Activated T-helper 17 cell treated with anti-CD3 and anti-CD28 coated beads, Interleukin-2, amount 50 U/mL, for 72 hours (primary cell): Measurements from ENCODE around the gene TCTN2. TPM values are rescaled to one million over a fixed set of nuclear protein-coding genes. Genes with fewer than 3 reads are reported as not detected.
A peak's percentile ranks its signal among the peaks of the same experiment; 100 is the strongest.

Experiments
- ATAC-seq: fragments of 150-1000 bp; cut with Tn5 transposase; replicated peaks from 2 replicates; pipeline ENCODE4 v1.10.0; 2021; ENCODE audit warnings: mild to moderate bottlenecking, moderate library complexity
- H3K27ac Mint-ChIP-seq: one replicate; pipeline ENCODE4 v1.8.0; 2022; ENCODE audit warnings: mixed read lengths
- H3K27me3 Mint-ChIP-seq: one replicate; pipeline ENCODE4 v1.8.0; 2022; ENCODE audit warnings: mixed read lengths
- H3K36me3 Mint-ChIP-seq: one replicate; pipeline ENCODE4 v1.8.0; 2022; ENCODE audit warnings: low read depth, mild to moderate bottlenecking, mixed read lengths
- H3K4me1 Mint-ChIP-seq: one replicate; pipeline ENCODE4 v1.8.0; 2022; ENCODE audit warnings: mixed read lengths
- H3K4me3 Mint-ChIP-seq: one replicate; pipeline ENCODE4 v1.8.0; 2022; ENCODE audit warnings: mild to moderate bottlenecking, mixed read lengths
- H3K9me3 Mint-ChIP-seq: one replicate; pipeline ENCODE4 v1.8.0; 2022; ENCODE audit warnings: mixed read lengths
- total RNA-seq, 2 donors: library from RNA; stranded (reverse); gene quantifications; one replicate each; pipeline ENCODE4 v1.2.3, GENCODE V29; 2022

TCTN2 gene
- total RNA-seq: 1 to 10 TPM; 5.6 to 6.3 TPM

DNA sequence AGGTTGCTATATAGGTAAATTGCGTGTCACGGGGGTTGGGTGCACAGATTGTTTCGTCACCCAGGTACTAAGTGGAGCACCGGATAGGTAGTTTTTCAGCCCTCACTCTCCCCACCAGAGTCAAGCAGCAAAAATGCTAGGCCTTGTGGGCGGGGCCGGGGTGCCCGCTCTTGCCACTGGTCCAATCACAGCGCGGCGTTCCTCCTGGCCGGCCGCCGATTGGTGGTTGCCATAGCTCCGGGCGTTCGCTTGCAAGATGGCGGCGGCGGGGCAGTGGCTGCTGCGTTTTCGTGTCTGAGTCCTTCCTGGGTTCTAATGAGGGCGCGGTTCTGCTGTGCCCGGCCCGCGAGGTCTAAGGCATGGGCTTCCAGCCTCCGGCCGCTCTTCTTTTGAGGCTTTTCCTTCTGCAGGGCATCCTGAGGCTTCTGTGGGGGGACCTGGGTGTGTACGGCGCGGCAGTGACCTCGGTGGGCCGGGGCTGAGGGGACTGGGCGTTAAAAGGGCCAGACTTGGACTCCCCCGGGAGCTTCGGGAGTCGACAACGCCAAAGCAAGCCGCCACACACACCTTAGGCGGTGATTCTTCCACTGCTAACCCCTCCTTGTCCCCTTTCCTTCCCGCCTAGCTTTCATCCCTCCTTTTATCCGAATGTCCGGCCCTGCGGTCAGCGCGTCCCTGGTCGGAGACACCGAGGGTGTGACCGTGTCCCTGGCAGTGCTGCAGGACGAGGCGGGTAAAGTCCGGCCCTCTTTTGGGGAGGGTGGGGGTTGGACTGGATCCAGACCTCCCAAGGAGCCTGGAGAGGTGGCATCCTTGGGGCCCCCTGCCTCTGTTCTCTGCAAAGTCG, at the start of gene TCTN2:
Gene TCTN2 (plus strand): TSS at position 232 of the 847 bp plus-strand sequence. CDS start 128 bp downstream, at position 360.
- ATAC-seq: peak; percentile 100
- peaks cover 14% of the 10 kb centered on the region for H3K36me3 Mint-ChIP-seq
- peak within 1 kb of the TSS; percentile 81 for H3K4me3 Mint-ChIP-seq
- H3K9me3 Mint-ChIP-seq: no peaks in the 10 kb centered on the region
- H3K4me1 Mint-ChIP-seq: peaks cover 8% of the 10 kb centered on the region
- H3K27me3 Mint-ChIP-seq: no peaks in the 10 kb centered on the region
- peak within 1 kb of the TSS; percentile 62 for H3K27ac Mint-ChIP-seq

DNA sequence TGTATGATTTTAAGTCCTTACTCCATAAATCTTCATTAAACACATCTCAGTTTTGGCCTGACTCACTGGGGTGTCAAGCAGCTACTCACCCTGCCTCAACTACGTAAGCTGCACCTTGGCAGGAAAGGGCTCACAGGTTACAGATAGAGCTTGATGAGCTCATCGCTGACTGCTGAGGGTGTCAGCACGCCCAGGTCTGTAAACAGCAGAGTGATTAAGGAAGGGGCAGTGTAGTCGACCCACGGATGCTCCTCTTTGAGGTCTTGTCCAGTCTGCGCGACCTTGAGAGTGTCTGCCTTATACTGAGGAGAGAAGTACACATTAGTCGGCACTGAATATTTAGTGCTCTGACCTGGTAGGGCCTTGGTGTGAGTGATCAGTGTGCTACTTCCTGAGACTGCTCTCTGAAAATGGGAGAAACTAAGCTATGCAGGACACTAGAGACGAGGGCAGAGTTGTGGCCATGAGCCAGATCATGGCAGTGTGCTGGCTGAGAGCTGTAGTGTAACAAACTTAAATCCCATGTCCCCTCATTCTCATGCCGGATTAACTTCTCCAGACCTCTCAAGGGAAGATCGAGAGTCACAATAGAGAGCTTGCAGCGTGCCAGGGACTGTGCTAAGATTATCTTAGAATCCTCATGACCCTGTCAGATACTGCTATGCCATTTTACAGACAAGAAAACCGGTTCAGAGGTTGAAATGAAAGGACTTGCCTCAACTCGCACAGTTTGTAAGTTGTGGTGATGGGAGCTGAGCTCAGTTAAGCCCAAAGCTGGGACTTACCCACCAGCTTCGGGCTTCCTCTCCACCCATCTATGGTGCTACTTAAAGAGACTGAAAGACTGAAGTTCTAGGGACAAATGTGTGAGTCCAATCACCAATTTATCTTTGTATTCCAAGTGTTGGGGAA, 49.0 kb upstream of the TCTN2 start:
- peaks cover 5% of the 10 kb centered on the region for H3K4me1 Mint-ChIP-seq
- no peak overlapping the region for H3K4me3 Mint-ChIP-seq
- H3K27me3 Mint-ChIP-seq: no peaks in the 10 kb centered on the region
- ATAC-seq: peak; percentile 89
- H3K36me3 Mint-ChIP-seq: peaks cover 98% of the 10 kb centered on the region
- H3K27ac Mint-ChIP-seq: peak overlapping the region; percentile 65
- no peaks in the 10 kb centered on the region for H3K9me3 Mint-ChIP-seq

DNA sequence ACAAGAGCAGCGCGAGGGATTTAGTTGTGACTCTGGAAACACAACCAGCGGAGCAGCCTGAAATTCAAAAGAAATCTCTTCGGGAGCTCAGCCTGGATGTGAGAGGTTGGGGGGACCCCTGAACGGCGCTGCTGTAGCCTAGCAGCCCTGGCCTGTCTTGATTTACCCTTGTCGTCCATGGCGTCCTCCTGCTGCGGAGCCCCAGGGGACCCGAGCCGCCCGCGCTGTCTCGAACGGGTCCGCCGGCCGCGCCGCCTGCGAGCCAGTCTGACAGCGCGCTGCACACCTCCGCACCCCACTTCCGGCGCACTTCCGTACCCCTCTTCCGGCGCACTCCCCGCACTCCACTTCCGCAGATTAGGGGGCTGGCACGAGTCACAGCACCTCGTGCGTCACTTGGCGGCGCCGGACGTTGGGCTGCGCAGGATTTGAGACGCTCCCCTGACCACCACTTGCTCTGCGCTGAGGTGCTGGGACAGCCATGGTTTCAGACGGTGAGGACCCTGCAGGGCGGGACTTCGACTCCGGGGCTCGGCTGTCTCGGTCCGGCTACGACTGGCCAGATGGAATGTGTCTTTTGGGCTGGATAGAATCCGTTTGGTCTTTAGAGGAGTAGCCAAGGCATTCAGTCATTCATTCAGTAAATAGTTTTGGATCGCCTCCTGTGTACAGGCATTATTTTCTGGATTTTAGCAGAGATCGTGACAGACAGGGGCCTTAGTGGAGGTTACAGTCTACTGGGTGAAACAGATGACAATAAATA, 37.4 kb upstream of the TCTN2 start, which contains the start of the genes EIF2B1 and GTF2H3:
Gene EIF2B1 (minus strand): TSS at position 308 of the 763 bp plus-strand sequence. CDS start 129 bp downstream, at position 179.
Gene GTF2H3 (plus strand): TSS at position 451 of the 763 bp plus-strand sequence. CDS start 31 bp downstream, at position 482.
- Mint-ChIP-seq H3K36me3 (peaks cover 53% of the 10 kb centered on the region), H3K4me1 (peaks cover 12% of the 10 kb centered on the region), H3K4me3 (peak within 1 kb of the TSS; percentile 97)

DNA sequence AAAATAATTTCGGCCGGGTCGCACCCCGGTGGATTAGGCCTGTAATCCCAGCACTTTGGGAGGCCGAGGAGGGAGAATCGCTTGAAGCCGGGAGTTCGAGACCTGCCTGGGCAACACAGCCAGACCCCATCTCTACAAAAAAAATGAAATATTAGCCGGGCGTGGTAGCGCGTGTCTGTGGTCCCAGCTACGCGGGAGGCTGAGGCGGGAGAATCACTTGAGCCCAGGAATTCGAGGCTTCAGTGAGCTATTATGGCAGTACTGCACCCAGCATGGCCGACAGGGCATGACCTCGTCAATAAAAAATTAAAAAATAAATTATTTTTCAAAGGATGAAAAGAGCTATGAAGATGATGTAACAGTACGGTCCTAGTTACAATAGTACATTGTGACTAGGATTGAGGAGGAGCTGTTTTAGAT, 36.8 kb upstream of the TCTN2 start:
- peak overlapping the region; percentile 99 for H3K27ac Mint-ChIP-seq
- H3K4me1 Mint-ChIP-seq: peaks cover 12% of the 10 kb centered on the region
- peaks cover 47% of the 10 kb centered on the region for H3K36me3 Mint-ChIP-seq
- no peaks in the 10 kb centered on the region for H3K27me3 Mint-ChIP-seq
- ATAC-seq: no peak
- H3K4me3 Mint-ChIP-seq: peak overlapping the region; percentile 97
- no peaks in the 10 kb centered on the region for H3K9me3 Mint-ChIP-seq

More for the DNA sequence above, 37.4 kb upstream of the TCTN2 start, which contains the start of the genes EIF2B1 and GTF2H3:
- Mint-ChIP-seq H3K27me3 (no peaks in the 10 kb centered on the region), H3K27ac (peak within 1 kb of the TSS; percentile 99), H3K9me3 (no peaks in the 10 kb centered on the region)
- peak; percentile 99 for ATAC-seq

GRCh38 chr12:123643911-123644310, 27.0 kb upstream of the TCTN2 start:
- H3K9me3 Mint-ChIP-seq: no peaks in the 10 kb centered on the region
- no peak overlapping the region for H3K4me3 Mint-ChIP-seq
- no peaks in the 10 kb centered on the region for H3K4me1 Mint-ChIP-seq
- no peaks in the 10 kb centered on the region for H3K27me3 Mint-ChIP-seq
- no peak overlapping the region for H3K27ac Mint-ChIP-seq
- peaks cover 91% of the 10 kb centered on the region for H3K36me3 Mint-ChIP-seq
- no peak for ATAC-seq

GRCh38 chr12:123645380-123645779, 25.5 kb upstream of the TCTN2 start:
- peaks cover 99% of the 10 kb centered on the region for H3K36me3 Mint-ChIP-seq
- H3K27me3 Mint-ChIP-seq: no peaks in the 10 kb centered on the region
- H3K9me3 Mint-ChIP-seq: no peaks in the 10 kb centered on the region
- no peak for ATAC-seq
- H3K4me1 Mint-ChIP-seq: no peaks in the 10 kb centered on the region
- no peak overlapping the region for H3K4me3 Mint-ChIP-seq
- H3K27ac Mint-ChIP-seq: no peak overlapping the region

DNA sequence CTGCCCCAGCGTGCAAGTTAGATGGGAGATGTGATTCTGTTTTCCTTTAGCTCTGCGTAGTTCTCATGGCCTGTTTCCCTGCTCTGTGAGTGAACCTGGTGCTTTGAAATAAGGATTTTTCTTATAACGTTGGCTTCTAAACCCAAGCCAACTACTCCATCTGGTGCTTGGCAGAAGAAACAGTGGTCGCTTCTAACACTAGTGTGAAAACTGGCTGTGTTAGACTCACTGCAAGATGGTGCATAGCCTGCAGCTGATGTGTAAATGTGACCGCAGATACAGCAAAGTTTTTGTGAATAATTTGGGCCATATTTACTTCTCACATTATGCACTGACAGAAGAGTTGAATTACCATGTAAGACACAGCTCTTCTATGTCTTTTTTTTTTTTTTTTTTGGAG, 25.0 kb upstream of the TCTN2 start:
- ATAC-seq: no peak
- peaks cover 99% of the 10 kb centered on the region for H3K36me3 Mint-ChIP-seq
- H3K27ac Mint-ChIP-seq: no peak overlapping the region
- no peaks in the 10 kb centered on the region for H3K4me1 Mint-ChIP-seq
- H3K27me3 Mint-ChIP-seq: no peaks in the 10 kb centered on the region
- no peak overlapping the region for H3K4me3 Mint-ChIP-seq
- H3K9me3 Mint-ChIP-seq: no peaks in the 10 kb centered on the region

GRCh38 chr12:123648401-123648800, 22.5 kb upstream of the TCTN2 start:
- H3K27ac Mint-ChIP-seq: no peak overlapping the region
- no peaks in the 10 kb centered on the region for H3K27me3 Mint-ChIP-seq
- no peaks in the 10 kb centered on the region for H3K9me3 Mint-ChIP-seq
- H3K36me3 Mint-ChIP-seq: peaks cover 99% of the 10 kb centered on the region
- no peak overlapping the region for H3K4me3 Mint-ChIP-seq
- no peaks in the 10 kb centered on the region for H3K4me1 Mint-ChIP-seq
- ATAC-seq: no peak

- Mint-ChIP-seq H3K27ac (no peak overlapping the region), H3K27me3 (no peaks in the 10 kb centered on the region), H3K4me3 (no peak overlapping the region), H3K36me3 (peaks cover 93% of the 10 kb centered on the region), H3K4me1 (peaks cover under 1% of the 10 kb centered on the region), H3K9me3 (no peaks in the 10 kb centered on the region)
- ATAC-seq: no peak
These were observed 16.7 kb upstream of the TCTN2 start for GRCh38 chr12:123654129-123654701.

- Mint-ChIP-seq H3K9me3 (no peaks in the 10 kb centered on the region), H3K4me3 (no peak overlapping the region), H3K36me3 (peaks cover 93% of the 10 kb centered on the region), H3K27me3 (no peaks in the 10 kb centered on the region), H3K4me1 (peaks cover 7% of the 10 kb centered on the region), H3K27ac (no peak overlapping the region)
- ATAC-seq: no peak
These were observed 15.5 kb upstream of the TCTN2 start for GRCh38 chr12:123655420-123655819.

GRCh38 chr12:123656392-123656791, 14.5 kb upstream of the TCTN2 start:
- Mint-ChIP-seq H3K9me3 (no peaks in the 10 kb centered on the region), H3K36me3 (peaks cover 92% of the 10 kb centered on the region), H3K27me3 (no peaks in the 10 kb centered on the region), H3K27ac (no peak overlapping the region), H3K4me1 (peaks cover 7% of the 10 kb centered on the region), H3K4me3 (no peak overlapping the region)
- no peak for ATAC-seq

- Mint-ChIP-seq H3K27me3 (no peaks in the 10 kb centered on the region), H3K27ac (no peak overlapping the region), H3K9me3 (no peaks in the 10 kb centered on the region), H3K4me1 (peaks cover 7% of the 10 kb centered on the region), H3K4me3 (no peak overlapping the region), H3K36me3 (peaks cover 84% of the 10 kb centered on the region)
- ATAC-seq: no peak
These were observed 13.7 kb upstream of the TCTN2 start for GRCh38 chr12:123657211-123657610.

DNA sequence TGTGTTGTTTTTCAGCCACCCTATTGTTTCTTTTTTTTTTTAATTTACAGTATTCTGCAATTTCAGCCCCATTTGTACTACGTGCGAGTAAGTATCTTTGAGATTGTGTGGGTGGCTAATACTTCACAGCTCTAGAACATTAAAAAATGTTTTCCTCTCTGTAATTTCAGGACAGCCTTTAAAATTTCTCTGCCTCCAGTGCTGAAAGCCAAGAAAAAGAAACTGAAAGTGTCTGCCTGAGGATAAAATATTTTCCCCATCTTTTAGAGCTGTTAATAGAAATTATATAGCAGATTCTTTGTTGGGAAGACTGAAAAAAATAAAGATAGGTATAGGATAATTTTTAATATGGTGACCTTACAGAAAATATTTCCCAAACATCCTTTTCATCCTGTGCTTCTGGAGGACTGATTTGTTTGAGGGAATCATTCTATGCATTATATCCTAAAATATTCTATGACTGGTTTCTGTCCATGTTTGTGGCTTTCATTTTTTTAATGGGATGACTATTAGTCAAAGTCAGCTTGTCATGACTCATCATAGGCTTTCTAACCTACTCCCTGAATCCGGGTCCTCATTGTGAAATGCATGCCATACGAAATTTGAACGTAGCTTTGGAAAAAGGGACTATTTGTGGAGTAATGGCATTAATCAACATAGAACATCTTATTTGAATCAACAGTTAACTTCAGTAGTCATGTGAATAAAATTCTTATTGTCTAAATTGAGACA, 10.8 kb upstream of the TCTN2 start:
- Mint-ChIP-seq H3K9me3 (no peaks in the 10 kb centered on the region), H3K4me1 (peaks cover 7% of the 10 kb centered on the region), H3K27me3 (no peaks in the 10 kb centered on the region)

More for the DNA sequence above, 10.8 kb upstream of the TCTN2 start:
- peaks cover 67% of the 10 kb centered on the region for H3K36me3 Mint-ChIP-seq
- no peak for ATAC-seq
- H3K27ac Mint-ChIP-seq: peak overlapping the region; percentile 70
- no peak overlapping the region for H3K4me3 Mint-ChIP-seq
